Natural killer cell (primary cell): ENCODE results near the gene LRRC4. TPM values are rescaled to one million over a fixed set of nuclear protein-coding genes. Genes with fewer than 3 reads are reported as not detected.

Source experiments
- ATAC-seq, 3 donors: fragments of 150-1000 bp in 2 of 3; fragments of 200-7000 bp in 1 of 3; cut with Tn5 transposase; 1 replicate in 1 of 3; 2 replicates in 2 of 3; pipeline ENCODE4 v1.10.0; 2021; ENCODE audit warnings: mild to moderate bottlenecking in 2 of 3, moderate library complexity in 2 of 3
- DNase-seq, 2 donors: peaks; one replicate each; pipeline versions ENCODE4 v3.0.0 to v3.0.0-alpha.2; 2013 to 2021; ENCODE audit warnings: mixed read lengths in 1 of 2
- H3K27ac ChIP-seq: one replicate; pipeline ENCODE4 v1.5.1; 2013; ENCODE audit warnings: mild to moderate bottlenecking, low read length
- H3K27me3 ChIP-seq: one replicate; pipeline ENCODE4 v1.6.1; 2013; ENCODE audit warnings: low read length; ENCODE audit not compliant: control insufficient read depth, insufficient read depth
- H3K36me3 ChIP-seq: one replicate; pipeline ENCODE4 v1.6.1; 2013; ENCODE audit warnings: low read length; ENCODE audit not compliant: control insufficient read depth, insufficient read depth
- H3K4me1 ChIP-seq: one replicate; pipeline ENCODE4 v1.6.1; 2013; ENCODE audit warnings: low read length; ENCODE audit not compliant: control insufficient read depth, insufficient read depth
- H3K4me3 ChIP-seq: one replicate; pipeline ENCODE4 v1.5.1; 2013; ENCODE audit warnings: low read length
- H3K9me3 ChIP-seq: one replicate; pipeline ENCODE4 v1.6.1; 2013; ENCODE audit warnings: low read length; ENCODE audit not compliant: control insufficient read depth, insufficient read depth
- H3K27ac Mint-ChIP-seq, 2 donors: one replicate each; pipeline ENCODE4 v1.8.0; 2022; ENCODE audit warnings: mild to moderate bottlenecking in 2 of 2, mixed read lengths in 2 of 2, moderate library complexity in 1 of 2
- H3K27me3 Mint-ChIP-seq, 2 donors: one replicate each; pipeline ENCODE4 v1.8.0; 2022; ENCODE audit warnings: low read depth in 2 of 2, mixed read lengths in 2 of 2
- H3K36me3 Mint-ChIP-seq: one replicate; pipeline ENCODE4 v1.8.0; 2022; ENCODE audit warnings: mixed read lengths
- H3K4me1 Mint-ChIP-seq, 2 donors: one replicate each; pipeline ENCODE4 v1.8.0; 2022; ENCODE audit warnings: mixed read lengths in 2 of 2
- H3K4me3 Mint-ChIP-seq: one replicate; pipeline ENCODE4 v1.8.0; 2022; ENCODE audit warnings: mild to moderate bottlenecking, moderate library complexity, mixed read lengths
- H3K9me3 Mint-ChIP-seq, 2 donors: one replicate each; pipeline ENCODE4 v1.8.0; 2022; ENCODE audit warnings: mixed read lengths in 2 of 2
- CTCF ChIP-seq: fragments of 200-600 bp; IDR thresholded peaks from one replicate; pipeline ENCODE4 v1.8.0; 2022; ENCODE audit warnings: antibody characterized with exemption
- WGBS: methylation state at CpG from one replicate; pipeline ENCODE4 v1.1.7; 2013; ENCODE audit warnings: missing lambda C conversion rate; ENCODE audit not compliant: insufficient coverage; 5-methylcytosine and 5-hydroxymethylcytosine counted together
- intact Hi-C: fragments of 100-400 bp; cut with micrococcal nuclease; formaldehyde crosslinking; loops from one replicate; pipeline ENCODE4 v1.14.2; 2022
- total RNA-seq, 4 donors: library from RNA; stranded (reverse); fragments of 120-200 nt in 1 of 4; gene quantifications; one replicate each; pipeline versions ENCODE4 v1.2.3 to v1.2.4, GENCODE V29; 2013 to 2022

The LRRC4 gene
- total RNA-seq, 3 donors from 2014 or later (not counting 1 experiment from before 2014, with no cell fraction given): 0.79 to 2.4 (median 1.8) TPM

- Histone ChIP-seq H3K4me1 (peaks cover 4% of the 10 kb centered on the region), H3K36me3 (no peaks in the 10 kb centered on the region), H3K27ac (no peak overlapping the region), H3K4me3 (no peak overlapping the region), H3K9me3 (no peaks in the 10 kb centered on the region), H3K27me3 (no peaks in the 10 kb centered on the region)
- no peaks in the 10 kb centered on the region for H3K9me3 Mint-ChIP-seq
- no peak overlapping the region for H3K4me3 Mint-ChIP-seq
- DNase-seq: no peak
- 72% methylated on average over 5 of the region's 5 CpGs for WGBS
- no peaks in the 10 kb centered on the region for H3K27me3 Mint-ChIP-seq
- no peaks in the 10 kb centered on the region for H3K36me3 Mint-ChIP-seq
- H3K27ac Mint-ChIP-seq: no peak overlapping the region
- intact Hi-C loops: no loop called here
- TF ChIP-seq CTCF: no peak
- no peak for ATAC-seq
- peaks cover 6 to 9% of the 10 kb centered on the region in 2 donors for H3K4me1 Mint-ChIP-seq
Measured at GRCh38 chr7:128067983-128068382, 36.7 kb upstream of the LRRC4 start.

DNA sequence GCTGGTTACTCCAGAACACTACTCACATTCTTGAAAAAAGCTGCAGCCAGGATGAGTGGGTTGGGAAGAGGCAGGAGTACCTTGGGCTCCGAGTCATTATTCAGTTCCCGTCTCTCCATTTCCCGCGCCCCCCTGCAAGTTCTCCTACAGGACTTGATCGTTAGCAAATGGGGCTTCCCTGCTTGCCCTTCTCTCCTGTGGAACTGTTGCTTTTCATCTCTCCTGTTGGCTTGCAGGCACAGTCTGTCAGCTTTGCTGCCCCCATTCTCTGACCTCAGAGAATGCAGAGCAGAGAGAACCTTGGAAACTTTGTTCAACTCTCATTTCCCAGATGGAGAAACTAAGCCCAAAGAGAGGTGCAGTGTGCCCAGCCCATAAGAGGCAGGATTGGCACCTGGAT lies 35.6 kb upstream of the LRRC4 start:
- Mint-ChIP-seq H3K4me3 (no peak overlapping the region), H3K9me3 (no peaks in the 10 kb centered on the region), H3K27ac (no peak overlapping the region), H3K36me3 (no peaks in the 10 kb centered on the region), H3K27me3 (no peaks in the 10 kb centered on the region), H3K4me1 (peaks cover 5 to 6% of the 10 kb centered on the region in 2 donors)
- H3K9me3 ChIP-seq: no peaks in the 10 kb centered on the region
- ATAC-seq (no peak), DNase-seq (no peak)
- no peaks in the 10 kb centered on the region for H3K27me3 ChIP-seq
- no peak for TF ChIP-seq CTCF
- 84% methylated on average over 5 of the region's 5 CpGs for WGBS
- intact Hi-C loops: no loop called here
- peaks cover 2% of the 10 kb centered on the region for H3K4me1 ChIP-seq
- no peaks in the 10 kb centered on the region for H3K36me3 ChIP-seq
- H3K27ac ChIP-seq: no peak overlapping the region
- H3K4me3 ChIP-seq: no peak overlapping the region

- no peaks in the 10 kb centered on the region for H3K4me1 ChIP-seq
- Mint-ChIP-seq H3K4me3 (no peak overlapping the region), H3K9me3 (no peaks in the 10 kb centered on the region), H3K27me3 (no peaks in the 10 kb centered on the region), H3K27ac (no peak overlapping the region), H3K36me3 (no peaks in the 10 kb centered on the region), H3K4me1 (peaks cover 4 to 6% of the 10 kb centered on the region in 2 donors)
- no peak for ATAC-seq
- 96% methylated on average over 10 of the region's 10 CpGs for WGBS
- no peak for TF ChIP-seq CTCF
- DNase-seq: no peak
- no peaks in the 10 kb centered on the region for H3K27me3 ChIP-seq
- H3K4me3 ChIP-seq: no peak overlapping the region
- H3K36me3 ChIP-seq: no peaks in the 10 kb centered on the region
- H3K9me3 ChIP-seq: no peaks in the 10 kb centered on the region
- intact Hi-C loops: no loop called here
- no peak overlapping the region for H3K27ac ChIP-seq
Measured at GRCh38 chr7:128066395-128066794, 35.2 kb upstream of the LRRC4 start.

DNA sequence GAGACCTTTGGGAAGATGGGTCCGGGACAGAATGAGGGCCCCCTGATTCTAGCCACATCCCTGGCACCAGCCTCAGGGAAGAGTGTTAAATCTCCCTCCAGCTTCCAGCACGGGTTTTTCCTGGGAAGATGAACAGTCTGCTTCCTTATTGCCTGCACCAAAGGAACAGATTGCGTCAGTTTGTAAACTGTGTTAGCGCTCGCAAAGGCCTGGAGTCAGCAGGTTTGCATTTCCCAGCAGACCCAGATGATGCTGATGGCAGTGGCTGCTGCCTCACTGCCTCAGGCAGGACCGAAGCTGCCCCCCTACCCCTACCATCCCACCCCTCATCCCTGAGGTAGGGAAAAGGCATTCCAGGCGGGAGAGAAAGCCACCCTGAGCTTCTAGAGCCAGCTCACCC lies 34.6 kb upstream of the LRRC4 start:
- no peak for TF ChIP-seq CTCF
- ATAC-seq (no peak), DNase-seq (no peak)
- H3K36me3 Mint-ChIP-seq: no peaks in the 10 kb centered on the region
- H3K9me3 Mint-ChIP-seq: no peaks in the 10 kb centered on the region
- no peak overlapping the region for H3K4me3 ChIP-seq
- H3K27me3 ChIP-seq: no peaks in the 10 kb centered on the region
- H3K4me1 Mint-ChIP-seq: peaks cover 4 to 6% of the 10 kb centered on the region in 2 donors
- no peaks in the 10 kb centered on the region for H3K4me1 ChIP-seq
- no peaks in the 10 kb centered on the region for H3K9me3 ChIP-seq
- no peak overlapping the region for H3K27ac ChIP-seq
- no peaks in the 10 kb centered on the region for H3K36me3 ChIP-seq
- 95% methylated on average over 7 of the region's 7 CpGs for WGBS
- no peaks in the 10 kb centered on the region for H3K27me3 Mint-ChIP-seq
- H3K27ac Mint-ChIP-seq: no peak overlapping the region
- H3K4me3 Mint-ChIP-seq: no peak overlapping the region
- intact Hi-C loops: no loop called here
